K562 (cell line): ENCODE measurements around the gene COPA. TPM values are rescaled to one million over a fixed set of nuclear protein-coding genes. Genes with fewer than 3 reads are reported as not detected.

ENCODE experiments used
- CBX3 ChIP-seq, 2 experiments: IDR thresholded peaks; 1 replicate in 1 of 2; 2 replicates in 1 of 2; pipeline ENCODE4 v1.6.1; 2012; ENCODE audit warnings: inconsistent platforms in 2 of 2, low read length in 2 of 2, borderline replicate concordance in 1 of 2, control low read depth in 1 of 2
- RBM14 ChIP-seq: fragments of 200-400 bp; formaldehyde crosslinking; IDR thresholded peaks from 2 replicates; pipeline ENCODE4 v1.6.1; 2018; ENCODE audit warnings: low read depth, mild to moderate bottlenecking, low read length, moderate library complexity, borderline replicate concordance; ENCODE audit not compliant: insufficient read depth
- RBM15 ChIP-seq: fragments of 200-400 bp; formaldehyde crosslinking; IDR thresholded peaks from 2 replicates; pipeline ENCODE4 v1.6.1; 2018; ENCODE audit warnings: mild to moderate bottlenecking, low read length, moderate library complexity; ENCODE audit not compliant: insufficient read depth
- RCOR1 ChIP-seq, 2 experiments: IDR thresholded peaks; 2 replicates each; pipeline ENCODE4 v1.6.1; 2012; ENCODE audit warnings: low read depth in 2 of 2, low read length in 2 of 2, borderline replicate concordance in 1 of 2, improper control_type of control experiment in 1 of 2
- SIX5 ChIP-seq, 2 experiments: IDR thresholded peaks; 2 replicates each; pipeline ENCODE4 v1.6.1; 2011; ENCODE audit warnings: low read length in 2 of 2, borderline replicate concordance in 1 of 2, low read depth in 1 of 2, mild to moderate bottlenecking in 1 of 2, moderate library complexity in 1 of 2; ENCODE audit not compliant: insufficient read depth in 1 of 2
- SRSF3 ChIP-seq: fragments of 200-400 bp; formaldehyde crosslinking; IDR thresholded peaks from 2 replicates; pipeline ENCODE4 v1.6.1; 2016; ENCODE audit warnings: mild to moderate bottlenecking, low read length, moderate library complexity; ENCODE audit not compliant: insufficient read depth
- TEAD1 ChIP-seq, 2 experiments: fragments of 450-650 bp in 1 of 2; sonication (generic) in 1 of 2; formaldehyde crosslinking; IDR thresholded peaks; 2 replicates each; pipeline versions ENCODE4 v1.4.0 to v1.8.0; 2020 to 2022; ENCODE audit warnings: mild to moderate bottlenecking in 2 of 2, missing genetic modification reagents in 1 of 2
- ZNF347 ChIP-seq: fragments of 450-650 bp; formaldehyde crosslinking; IDR thresholded peaks from 2 replicates; pipeline ENCODE4 v1.4.0; 2020; ENCODE audit warnings: low read depth, mild to moderate bottlenecking, moderate library complexity
- polyA plus RNA-seq, 8 experiments: library from polyadenylated mRNA; depleted of rRNA in 4 of 8; stranded (reverse) in 5 of 8; unstranded in 3 of 8; fragments of >200 nt; fragmentation: Nextera tagmentation in 2 of 8; fragmentation: Illumina TruSeq in 1 of 8; extraction: Ambion mirVana in 2 of 8; extraction: Trizol in 1 of 8; gene quantifications; 2 replicates each; pipeline versions ENCODE4 v1.2.1 to v1.2.3, GENCODE V29; 2011 to 2014; ENCODE audit warnings: inconsistent platforms in 1 of 8, missing spikeins in 1 of 8
- total RNA-seq, 7 experiments: library from RNA; depleted of rRNA in 6 of 7; stranded (reverse); fragments of >200 nt in 6 of 7; fragmentation: Illumina TruSeq in 2 of 7; extraction: Trizol in 2 of 7; gene quantifications; 2 replicates each; pipeline versions ENCODE4 v1.2.1 to v1.2.3, GENCODE V29; 2011 to 2021; ENCODE audit warnings: low replicate concordance in 1 of 7
- TF ChIP-seq, protein P1 (sequence below), 2 experiments: fragments of 450-650 bp; IDR thresholded peaks; 2 replicates each; pipeline ENCODE4 v1.6.1; 2018; ENCODE audit warnings: mild to moderate bottlenecking in 2 of 2, low read depth in 1 of 2; ENCODE audit not compliant: partially characterized antibody in 2 of 2
- TF ChIP-seq, protein P2 (sequence below), 2 experiments: fragments of 450-650 bp in 1 of 2; sonication (generic) in 1 of 2; formaldehyde crosslinking in 1 of 2; IDR thresholded peaks; 2 replicates each; pipeline versions ENCODE4 v1.7.1 to v1.9.0; 2016 to 2022; ENCODE audit warnings: inconsistent platforms in 1 of 2, mild to moderate bottlenecking in 1 of 2, missing genetic modification reagents in 1 of 2

Gene COPA
- total and polyA plus RNA-seq, 9 of the 15 experiments (the other 6 are each of a cell fraction or from before 2014, with no cell fraction given), result 49.8 to 222 (median 110) TPM

GRCh38 chr1:160261893-160262794 is 80.9 kb downstream of the COPA start, which contains the start of gene DCAF8 (continued):
- TF ChIP-seq, protein P1, sequence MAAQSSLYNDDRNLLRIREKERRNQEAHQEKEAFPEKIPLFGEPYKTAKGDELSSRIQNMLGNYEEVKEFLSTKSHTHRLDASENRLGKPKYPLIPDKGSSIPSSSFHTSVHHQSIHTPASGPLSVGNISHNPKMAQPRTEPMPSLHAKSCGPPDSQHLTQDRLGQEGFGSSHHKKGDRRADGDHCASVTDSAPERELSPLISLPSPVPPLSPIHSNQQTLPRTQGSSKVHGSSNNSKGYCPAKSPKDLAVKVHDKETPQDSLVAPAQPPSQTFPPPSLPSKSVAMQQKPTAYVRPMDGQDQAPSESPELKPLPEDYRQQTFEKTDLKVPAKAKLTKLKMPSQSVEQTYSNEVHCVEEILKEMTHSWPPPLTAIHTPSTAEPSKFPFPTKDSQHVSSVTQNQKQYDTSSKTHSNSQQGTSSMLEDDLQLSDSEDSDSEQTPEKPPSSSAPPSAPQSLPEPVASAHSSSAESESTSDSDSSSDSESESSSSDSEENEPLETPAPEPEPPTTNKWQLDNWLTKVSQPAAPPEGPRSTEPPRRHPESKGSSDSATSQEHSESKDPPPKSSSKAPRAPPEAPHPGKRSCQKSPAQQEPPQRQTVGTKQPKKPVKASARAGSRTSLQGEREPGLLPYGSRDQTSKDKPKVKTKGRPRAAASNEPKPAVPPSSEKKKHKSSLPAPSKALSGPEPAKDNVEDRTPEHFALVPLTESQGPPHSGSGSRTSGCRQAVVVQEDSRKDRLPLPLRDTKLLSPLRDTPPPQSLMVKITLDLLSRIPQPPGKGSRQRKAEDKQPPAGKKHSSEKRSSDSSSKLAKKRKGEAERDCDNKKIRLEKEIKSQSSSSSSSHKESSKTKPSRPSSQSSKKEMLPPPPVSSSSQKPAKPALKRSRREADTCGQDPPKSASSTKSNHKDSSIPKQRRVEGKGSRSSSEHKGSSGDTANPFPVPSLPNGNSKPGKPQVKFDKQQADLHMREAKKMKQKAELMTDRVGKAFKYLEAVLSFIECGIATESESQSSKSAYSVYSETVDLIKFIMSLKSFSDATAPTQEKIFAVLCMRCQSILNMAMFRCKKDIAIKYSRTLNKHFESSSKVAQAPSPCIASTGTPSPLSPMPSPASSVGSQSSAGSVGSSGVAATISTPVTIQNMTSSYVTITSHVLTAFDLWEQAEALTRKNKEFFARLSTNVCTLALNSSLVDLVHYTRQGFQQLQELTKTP (IDR thresholded peaks at IDR 0.05; ENCODE audit: low read depth in 1 of 2, partially characterized antibody in 2 of 2), result peak in 1 of 2 experiments; percentile 53
- TF ChIP-seq, protein P2, sequence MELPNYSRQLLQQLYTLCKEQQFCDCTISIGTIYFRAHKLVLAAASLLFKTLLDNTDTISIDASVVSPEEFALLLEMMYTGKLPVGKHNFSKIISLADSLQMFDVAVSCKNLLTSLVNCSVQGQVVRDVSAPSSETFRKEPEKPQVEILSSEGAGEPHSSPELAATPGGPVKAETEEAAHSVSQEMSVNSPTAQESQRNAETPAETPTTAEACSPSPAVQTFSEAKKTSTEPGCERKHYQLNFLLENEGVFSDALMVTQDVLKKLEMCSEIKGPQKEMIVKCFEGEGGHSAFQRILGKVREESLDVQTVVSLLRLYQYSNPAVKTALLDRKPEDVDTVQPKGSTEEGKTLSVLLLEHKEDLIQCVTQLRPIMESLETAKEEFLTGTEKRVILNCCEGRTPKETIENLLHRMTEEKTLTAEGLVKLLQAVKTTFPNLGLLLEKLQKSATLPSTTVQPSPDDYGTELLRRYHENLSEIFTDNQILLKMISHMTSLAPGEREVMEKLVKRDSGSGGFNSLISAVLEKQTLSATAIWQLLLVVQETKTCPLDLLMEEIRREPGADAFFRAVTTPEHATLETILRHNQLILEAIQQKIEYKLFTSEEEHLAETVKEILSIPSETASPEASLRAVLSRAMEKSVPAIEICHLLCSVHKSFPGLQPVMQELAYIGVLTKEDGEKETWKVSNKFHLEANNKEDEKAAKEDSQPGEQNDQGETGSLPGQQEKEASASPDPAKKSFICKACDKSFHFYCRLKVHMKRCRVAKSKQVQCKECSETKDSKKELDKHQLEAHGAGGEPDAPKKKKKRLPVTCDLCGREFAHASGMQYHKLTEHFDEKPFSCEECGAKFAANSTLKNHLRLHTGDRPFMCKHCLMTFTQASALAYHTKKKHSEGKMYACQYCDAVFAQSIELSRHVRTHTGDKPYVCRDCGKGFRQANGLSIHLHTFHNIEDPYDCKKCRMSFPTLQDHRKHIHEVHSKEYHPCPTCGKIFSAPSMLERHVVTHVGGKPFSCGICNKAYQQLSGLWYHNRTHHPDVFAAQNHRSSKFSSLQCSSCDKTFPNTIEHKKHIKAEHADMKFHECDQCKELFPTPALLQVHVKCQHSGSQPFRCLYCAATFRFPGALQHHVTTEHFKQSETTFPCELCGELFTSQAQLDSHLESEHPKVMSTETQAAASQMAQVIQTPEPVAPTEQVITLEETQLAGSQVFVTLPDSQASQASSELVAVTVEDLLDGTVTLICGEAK (IDR thresholded peaks at IDR 0.05), result peak; percentile 25; the same call in 1 of the 2 replicates
- TF ChIP-seq, protein P2 (CRISPR knock-in tag; IDR thresholded peaks at IDR 0.05), result no peak
- no peak for TF ChIP-seq ZNF347 (CRISPR knock-in tag)
- peak in 1 of 2 experiments; percentile 7; a peak in 1 of 4 replicates for TF ChIP-seq RCOR1 (IDR thresholded peaks at IDR 0.05; ENCODE audit: borderline replicate concordance in 1 of 2, low read depth in 2 of 2, low read length in 2 of 2)
- no peak; a peak in 1 of 4 replicates for TF ChIP-seq SIX5 (IDR thresholded peaks at IDR 0.05; ENCODE audit: borderline replicate concordance in 1 of 2, insufficient read depth in 1 of 2, low read depth in 1 of 2, low read length in 2 of 2)
- TF ChIP-seq RBM15, result no peak
- peak in 1 of 2 experiments; percentile 68; a peak in 2 of 3 replicates for TF ChIP-seq CBX3 (IDR thresholded peaks at IDR 0.05; ENCODE audit: borderline replicate concordance in 1 of 2, low read length in 2 of 2)
- TF ChIP-seq TEAD1 (CRISPR knock-in tag; IDR thresholded peaks at IDR 0.05), result peak; percentile 15 to 66; a peak in 3 of 4 replicates
- TF ChIP-seq RBM14, result no peak
- TF ChIP-seq SRSF3, result no peak
